HL-60 (cell line): ENCODE results near the gene TIAM1.

Experiments used
- DNase-seq, 2 experiments: peaks; one replicate each; pipeline ENCODE4 v3.0.0-alpha.2; 2010 to 2020; ENCODE audit warnings: low read depth in 1 of 2, low spot score in 1 of 2
- H3K27ac ChIP-seq: fragments of 250-450 bp; sonication (Bioruptor Pico); replicated peaks from 2 replicates; pipeline ENCODE4 v1.5.1; 2020; ENCODE audit warnings: mild to moderate bottlenecking, moderate library complexity
- H3K27me3 ChIP-seq: fragments of 250-450 bp; sonication (Bioruptor Pico); 2 replicates; pipeline ENCODE4 v1.5.1; 2021; ENCODE audit warnings: mild to moderate bottlenecking, moderate library complexity; ENCODE audit not compliant: insufficient read depth, poor library complexity, severe bottlenecking
- H3K4me3 ChIP-seq: replicated peaks from 2 replicates; pipeline ENCODE4 v1.5.1; 2011; ENCODE audit warnings: mild to moderate bottlenecking, control low read depth, low read length; ENCODE audit not compliant: insufficient read depth
- GABPA ChIP-seq: IDR thresholded peaks from 2 replicates; pipeline ENCODE4 v1.6.1; 2012; ENCODE audit warnings: low read depth
- POLR2AphosphoS5 ChIP-seq: IDR thresholded peaks from 2 replicates; pipeline ENCODE4 v1.6.1; 2012; ENCODE audit warnings: low read depth
- SPI1 ChIP-seq: IDR thresholded peaks from 2 replicates; pipeline ENCODE4 v1.6.1; 2012; ENCODE audit warnings: low read depth, mild to moderate bottlenecking, borderline replicate concordance
- TF ChIP-seq, protein P1 (sequence below): IDR thresholded peaks from 2 replicates; pipeline ENCODE4 v1.6.1; 2012; ENCODE audit warnings: low read depth; ENCODE audit not compliant: insufficient replicate concordance
- TF ChIP-seq, protein P2 (sequence below): IDR thresholded peaks from one replicate; pipeline ENCODE4 v1.5.1; 2011; ENCODE audit warnings: low read length, control low read depth, inconsistent platforms; ENCODE audit not compliant: insufficient read depth

TIAM1 gene

DNA sequence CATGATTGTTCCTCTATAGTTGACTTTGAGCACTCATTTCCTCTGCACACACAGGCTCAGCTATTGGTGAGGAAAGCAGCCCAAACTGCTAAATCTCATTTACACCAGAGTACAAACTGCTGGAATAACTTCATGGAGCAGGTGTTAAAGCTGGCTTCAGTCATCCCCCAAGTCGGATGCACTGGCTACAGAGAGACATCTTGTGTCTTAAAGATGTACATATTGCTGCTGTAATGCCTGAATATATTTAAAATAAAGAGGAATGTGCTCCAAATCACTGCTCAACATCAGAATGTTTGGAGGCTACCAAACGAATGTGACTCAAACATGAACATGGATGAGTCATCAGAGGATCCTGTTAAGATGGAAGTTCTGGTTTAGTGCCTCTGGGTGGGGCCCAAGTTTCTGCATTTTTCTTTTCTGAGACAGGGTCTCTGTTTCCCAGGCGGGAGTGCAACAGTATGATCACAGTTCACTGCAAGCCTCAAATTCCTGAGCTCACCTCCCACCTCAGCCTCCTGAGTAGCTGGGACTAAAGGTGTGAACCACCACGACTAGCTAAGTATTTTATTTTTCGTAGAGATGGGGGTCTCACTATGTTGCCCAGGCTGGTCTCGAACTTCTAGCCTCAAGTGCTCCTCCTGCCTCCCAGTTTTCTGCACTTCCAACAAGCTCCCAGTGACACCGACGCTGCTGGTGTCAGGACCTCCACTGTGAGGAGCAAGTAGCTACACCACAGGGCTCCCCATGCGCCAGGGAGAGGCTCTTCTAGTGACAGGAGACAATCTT lies 226.7 kb downstream of the TIAM1 start:
- Histone ChIP-seq H3K27me3 (no peaks in the 10 kb centered on the region), H3K27ac (no peak overlapping the region)
- DNase-seq: no peak

DNA sequence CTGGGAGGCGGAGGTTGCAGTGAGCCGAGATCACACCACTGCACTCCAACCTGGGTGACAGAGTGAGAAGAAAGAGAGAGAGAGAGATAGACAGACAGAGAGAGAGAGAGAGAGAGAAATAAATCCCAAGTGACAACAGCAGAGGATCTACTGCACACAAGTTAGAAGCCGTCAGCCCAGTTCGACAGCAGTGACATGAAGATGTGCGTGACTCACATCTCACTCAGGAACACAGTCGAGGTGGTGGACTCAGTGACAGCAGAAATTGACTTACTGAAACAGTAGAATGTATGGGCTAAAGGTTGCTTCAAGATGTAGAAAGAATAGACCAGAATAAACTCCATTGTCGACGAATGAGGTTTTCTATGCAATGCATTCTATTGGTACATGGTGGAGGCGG lies 228.8 kb downstream of the TIAM1 start:
- Histone ChIP-seq H3K27ac (no peak overlapping the region), H3K4me3 (no peak overlapping the region), H3K27me3 (no peaks in the 10 kb centered on the region)
- DNase-seq: no peak
- TF ChIP-seq SPI1 (no peak), POLR2AphosphoS5 (no peak), GABPA (no peak)
- TF ChIP-seq, protein P1, sequence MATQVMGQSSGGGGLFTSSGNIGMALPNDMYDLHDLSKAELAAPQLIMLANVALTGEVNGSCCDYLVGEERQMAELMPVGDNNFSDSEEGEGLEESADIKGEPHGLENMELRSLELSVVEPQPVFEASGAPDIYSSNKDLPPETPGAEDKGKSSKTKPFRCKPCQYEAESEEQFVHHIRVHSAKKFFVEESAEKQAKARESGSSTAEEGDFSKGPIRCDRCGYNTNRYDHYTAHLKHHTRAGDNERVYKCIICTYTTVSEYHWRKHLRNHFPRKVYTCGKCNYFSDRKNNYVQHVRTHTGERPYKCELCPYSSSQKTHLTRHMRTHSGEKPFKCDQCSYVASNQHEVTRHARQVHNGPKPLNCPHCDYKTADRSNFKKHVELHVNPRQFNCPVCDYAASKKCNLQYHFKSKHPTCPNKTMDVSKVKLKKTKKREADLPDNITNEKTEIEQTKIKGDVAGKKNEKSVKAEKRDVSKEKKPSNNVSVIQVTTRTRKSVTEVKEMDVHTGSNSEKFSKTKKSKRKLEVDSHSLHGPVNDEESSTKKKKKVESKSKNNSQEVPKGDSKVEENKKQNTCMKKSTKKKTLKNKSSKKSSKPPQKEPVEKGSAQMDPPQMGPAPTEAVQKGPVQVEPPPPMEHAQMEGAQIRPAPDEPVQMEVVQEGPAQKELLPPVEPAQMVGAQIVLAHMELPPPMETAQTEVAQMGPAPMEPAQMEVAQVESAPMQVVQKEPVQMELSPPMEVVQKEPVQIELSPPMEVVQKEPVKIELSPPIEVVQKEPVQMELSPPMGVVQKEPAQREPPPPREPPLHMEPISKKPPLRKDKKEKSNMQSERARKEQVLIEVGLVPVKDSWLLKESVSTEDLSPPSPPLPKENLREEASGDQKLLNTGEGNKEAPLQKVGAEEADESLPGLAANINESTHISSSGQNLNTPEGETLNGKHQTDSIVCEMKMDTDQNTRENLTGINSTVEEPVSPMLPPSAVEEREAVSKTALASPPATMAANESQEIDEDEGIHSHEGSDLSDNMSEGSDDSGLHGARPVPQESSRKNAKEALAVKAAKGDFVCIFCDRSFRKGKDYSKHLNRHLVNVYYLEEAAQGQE: no peak
- TF ChIP-seq, protein P2, sequence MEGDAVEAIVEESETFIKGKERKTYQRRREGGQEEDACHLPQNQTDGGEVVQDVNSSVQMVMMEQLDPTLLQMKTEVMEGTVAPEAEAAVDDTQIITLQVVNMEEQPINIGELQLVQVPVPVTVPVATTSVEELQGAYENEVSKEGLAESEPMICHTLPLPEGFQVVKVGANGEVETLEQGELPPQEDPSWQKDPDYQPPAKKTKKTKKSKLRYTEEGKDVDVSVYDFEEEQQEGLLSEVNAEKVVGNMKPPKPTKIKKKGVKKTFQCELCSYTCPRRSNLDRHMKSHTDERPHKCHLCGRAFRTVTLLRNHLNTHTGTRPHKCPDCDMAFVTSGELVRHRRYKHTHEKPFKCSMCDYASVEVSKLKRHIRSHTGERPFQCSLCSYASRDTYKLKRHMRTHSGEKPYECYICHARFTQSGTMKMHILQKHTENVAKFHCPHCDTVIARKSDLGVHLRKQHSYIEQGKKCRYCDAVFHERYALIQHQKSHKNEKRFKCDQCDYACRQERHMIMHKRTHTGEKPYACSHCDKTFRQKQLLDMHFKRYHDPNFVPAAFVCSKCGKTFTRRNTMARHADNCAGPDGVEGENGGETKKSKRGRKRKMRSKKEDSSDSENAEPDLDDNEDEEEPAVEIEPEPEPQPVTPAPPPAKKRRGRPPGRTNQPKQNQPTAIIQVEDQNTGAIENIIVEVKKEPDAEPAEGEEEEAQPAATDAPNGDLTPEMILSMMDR: no peak

More for the DNA sequence above, 226.7 kb downstream of the TIAM1 start:
- no peak overlapping the region for H3K4me3 ChIP-seq
- TF ChIP-seq POLR2AphosphoS5 (no peak), GABPA (no peak), SPI1 (no peak)
- TF ChIP-seq, protein P2: no peak
- TF ChIP-seq, protein P1: no peak

DNA sequence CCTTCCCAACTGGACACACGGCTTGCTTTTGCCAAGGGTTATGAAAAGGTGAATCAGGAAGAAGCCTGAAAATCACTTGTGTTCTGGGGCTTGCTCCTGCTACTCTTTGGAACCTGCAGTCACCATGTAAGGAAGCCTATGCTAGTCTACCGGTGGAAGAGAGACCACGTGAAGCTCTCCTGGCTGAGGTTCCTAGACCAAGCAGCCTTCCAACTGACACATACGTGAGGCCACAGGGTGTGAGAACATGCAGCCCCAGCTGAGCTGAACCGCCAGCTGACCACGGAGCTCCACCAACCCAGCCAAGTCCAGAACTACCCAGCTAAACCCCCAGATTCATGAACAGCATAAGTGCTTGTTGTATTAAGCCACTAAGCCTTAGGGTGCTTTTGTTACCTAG lies 233.0 kb downstream of the TIAM1 start:
- H3K4me3 ChIP-seq: no peak overlapping the region
- no peaks in the 10 kb centered on the region for H3K27me3 ChIP-seq
- H3K27ac ChIP-seq: no peak overlapping the region
- DNase-seq: no peak
- TF ChIP-seq, protein P1: no peak
- TF ChIP-seq GABPA: no peak
- TF ChIP-seq, protein P2: no peak
- TF ChIP-seq POLR2AphosphoS5: no peak
- TF ChIP-seq SPI1: no peak
